ENCODE results near the gene SLC10A2. TPM values are rescaled to one million over a fixed set of nuclear protein-coding genes. Genes with fewer than 3 reads are reported as not detected.
"Not testable (repeated sequence)": the region's sequence is repeated elsewhere in the genome, so short reads cannot be mapped to it uniquely, and the experiment has no call there.

The SLC10A2 gene, protein sequence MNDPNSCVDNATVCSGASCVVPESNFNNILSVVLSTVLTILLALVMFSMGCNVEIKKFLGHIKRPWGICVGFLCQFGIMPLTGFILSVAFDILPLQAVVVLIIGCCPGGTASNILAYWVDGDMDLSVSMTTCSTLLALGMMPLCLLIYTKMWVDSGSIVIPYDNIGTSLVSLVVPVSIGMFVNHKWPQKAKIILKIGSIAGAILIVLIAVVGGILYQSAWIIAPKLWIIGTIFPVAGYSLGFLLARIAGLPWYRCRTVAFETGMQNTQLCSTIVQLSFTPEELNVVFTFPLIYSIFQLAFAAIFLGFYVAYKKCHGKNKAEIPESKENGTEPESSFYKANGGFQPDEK
- total RNA-seq: not detected

DNA sequence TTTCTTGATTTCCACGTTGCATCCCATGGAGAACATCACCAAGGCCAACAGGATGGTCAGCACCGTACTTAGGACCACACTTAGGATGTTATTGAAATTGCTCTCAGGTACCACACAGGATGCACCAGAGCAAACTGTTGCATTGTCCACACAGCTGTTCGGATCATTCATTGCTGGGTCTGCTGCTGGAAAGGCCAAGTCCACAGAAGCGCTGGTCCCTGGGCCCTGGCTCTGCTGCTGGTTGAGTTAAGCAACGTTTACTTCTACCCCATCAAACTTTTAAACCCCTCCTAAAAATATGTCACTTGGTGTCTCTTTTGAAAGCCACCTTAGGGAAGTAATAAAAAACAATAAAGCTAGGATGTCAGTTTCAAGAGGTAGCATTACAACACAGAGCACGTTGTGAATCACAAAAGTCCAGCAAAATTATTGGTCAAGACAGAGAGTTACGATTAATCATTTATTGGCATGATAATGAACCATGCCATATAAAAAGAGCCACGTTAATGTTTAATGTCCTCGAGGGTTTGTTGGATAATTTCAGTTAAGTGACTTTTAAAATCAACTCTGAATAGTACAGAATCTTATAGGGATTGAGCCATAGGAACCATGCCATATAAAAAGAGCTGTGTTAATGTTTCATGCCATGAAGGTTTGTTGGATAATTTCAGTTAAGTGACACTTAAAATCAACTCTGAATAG, at the start of gene SLC10A2:
Gene SLC10A2, minus strand, starts transcription at position 339 of the 702 bp plus-strand sequence. Its CDS starts 168 bp downstream, at position 171.
- DNase-seq: no peak

DNA sequence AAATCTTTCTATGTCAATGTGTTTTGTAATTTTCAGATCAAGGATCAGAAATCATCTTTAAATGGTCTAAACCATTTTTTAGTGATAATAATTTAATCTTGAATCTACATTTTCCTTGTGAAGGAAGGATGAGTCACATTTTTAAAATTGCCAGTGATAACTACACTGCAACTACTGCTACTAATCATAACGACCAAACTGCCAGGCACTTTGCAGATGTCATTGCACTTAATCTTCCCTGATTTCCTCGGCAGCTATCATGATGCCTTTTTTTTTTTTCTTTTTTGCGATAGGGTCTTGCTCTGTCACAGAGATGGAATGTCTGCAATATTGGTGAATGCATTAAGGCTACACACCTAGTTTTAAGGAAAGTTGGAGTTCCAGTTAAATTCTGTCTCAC, 41.4 kb upstream of the SLC10A2 start:
- no peak for DNase-seq

DNA sequence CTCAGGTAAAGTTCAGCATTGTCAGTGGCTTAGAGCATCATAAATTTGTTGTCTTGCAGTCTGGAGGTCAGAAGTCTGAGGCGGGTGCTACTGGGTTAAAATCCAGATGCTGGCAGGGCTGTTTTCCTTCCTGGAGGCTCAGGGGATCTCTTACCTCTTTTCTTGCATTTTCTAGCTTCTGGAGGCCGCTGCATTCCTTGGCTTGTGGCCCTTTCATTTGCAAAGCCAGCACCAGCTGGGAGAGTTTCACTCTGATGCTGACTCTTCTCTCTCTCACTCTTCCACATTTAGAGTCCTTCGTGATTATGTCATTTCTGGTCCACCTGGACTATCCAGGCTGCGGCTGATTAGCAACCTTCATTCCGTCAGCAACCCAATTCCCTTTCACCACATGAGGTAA, 38.1 kb upstream of the SLC10A2 start:
- no peak for DNase-seq

DNA sequence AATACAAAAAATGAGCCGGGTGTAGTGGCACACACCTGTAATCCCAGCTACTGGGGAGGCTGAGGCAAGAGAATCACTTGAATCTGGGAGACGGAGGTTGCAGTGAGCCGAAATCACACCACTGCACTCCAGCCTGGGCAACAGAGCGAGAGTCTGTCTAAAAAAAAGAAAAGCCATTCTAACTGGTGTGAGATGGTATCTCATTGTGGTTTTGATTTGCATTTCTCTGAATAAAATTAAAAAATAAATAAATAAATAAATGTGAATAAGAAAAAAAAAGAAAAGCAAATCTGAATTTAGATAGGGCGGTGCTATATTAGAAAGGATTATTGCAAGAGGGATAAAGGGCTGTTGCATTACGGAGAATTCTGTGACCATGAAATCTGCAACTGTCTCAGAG, 37.2 kb upstream of the SLC10A2 start:
- not testable (repeated sequence) for DNase-seq

DNA sequence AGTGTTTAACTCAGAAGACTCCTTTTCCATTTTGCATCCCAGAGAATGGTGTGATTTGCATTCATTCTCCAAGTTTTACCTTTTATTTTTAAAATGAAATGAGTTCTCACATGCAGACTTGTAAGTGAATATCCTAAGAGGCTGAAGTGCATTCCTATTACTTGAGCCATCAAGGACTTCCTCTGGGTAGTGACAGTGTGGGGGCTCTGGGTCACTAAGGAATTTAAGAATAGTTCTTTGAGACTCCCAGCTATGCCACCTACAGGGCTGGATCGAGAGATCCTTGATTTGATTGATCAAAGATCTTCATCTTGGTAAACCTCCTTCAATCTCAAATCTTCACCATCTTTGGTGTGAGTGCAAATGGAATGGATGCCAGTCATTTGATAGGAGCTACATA, 36.3 kb upstream of the SLC10A2 start:
- DNase-seq: no peak

DNA sequence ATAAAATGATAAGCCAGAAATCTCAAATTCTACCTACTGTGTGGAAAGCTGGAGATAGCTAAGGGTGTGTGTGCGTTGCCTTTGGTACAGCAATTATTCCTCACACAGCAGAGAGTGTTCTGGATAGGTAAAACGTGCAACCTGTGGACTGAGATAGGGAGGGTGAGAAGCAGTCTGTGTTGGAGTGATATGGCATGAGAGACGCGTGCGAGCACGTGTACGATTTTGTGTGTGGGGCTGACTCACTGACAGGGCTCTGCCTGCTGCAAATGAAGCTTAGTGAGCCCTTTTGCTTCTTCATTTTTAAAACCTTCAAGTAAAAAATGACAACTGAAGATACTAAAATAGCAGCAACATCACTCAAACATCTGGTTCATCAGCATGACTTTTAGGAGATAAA, 35.7 kb upstream of the SLC10A2 start:
- DNase-seq: no peak

DNA sequence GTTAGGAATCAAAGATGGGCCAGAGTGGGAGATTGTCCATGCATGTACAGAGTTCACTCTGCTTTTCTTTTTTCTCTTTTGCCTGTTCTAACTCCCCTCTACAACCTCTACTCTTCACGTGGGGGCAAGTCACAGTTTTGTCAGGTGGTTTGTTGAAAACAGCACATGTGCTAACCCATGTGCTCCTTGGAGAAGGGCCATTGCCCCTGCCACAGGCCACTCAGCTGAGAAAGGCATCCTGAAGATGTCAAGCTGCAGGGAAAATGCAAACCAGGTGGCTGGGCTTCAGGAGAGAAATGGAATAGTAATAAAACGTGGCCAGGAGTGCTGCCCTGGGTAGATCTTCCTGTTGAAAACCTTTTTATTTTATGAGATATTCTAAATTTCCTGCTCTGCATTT, 35.3 kb upstream of the SLC10A2 start:
- DNase-seq: no peak

DNA sequence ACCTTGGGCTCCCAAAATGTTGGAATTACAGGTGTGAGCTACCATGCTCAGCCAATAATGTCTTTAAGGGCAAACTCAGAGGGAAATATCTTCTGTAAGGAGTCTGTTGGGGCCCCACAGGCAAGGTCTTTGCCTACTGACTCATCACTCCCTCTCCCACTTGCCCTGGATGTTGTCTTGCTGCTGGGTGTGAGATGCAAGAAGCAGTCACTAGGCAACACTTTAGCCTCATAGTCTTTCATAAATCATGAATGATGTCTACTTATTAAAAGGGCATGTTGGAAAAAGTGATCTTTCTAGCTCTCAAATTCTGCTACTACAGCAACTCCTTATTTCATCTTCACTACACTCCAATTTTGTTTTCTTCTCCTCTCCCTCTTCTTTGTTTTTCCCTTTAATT, 34.6 kb upstream of the SLC10A2 start:
- no peak for DNase-seq

DNA sequence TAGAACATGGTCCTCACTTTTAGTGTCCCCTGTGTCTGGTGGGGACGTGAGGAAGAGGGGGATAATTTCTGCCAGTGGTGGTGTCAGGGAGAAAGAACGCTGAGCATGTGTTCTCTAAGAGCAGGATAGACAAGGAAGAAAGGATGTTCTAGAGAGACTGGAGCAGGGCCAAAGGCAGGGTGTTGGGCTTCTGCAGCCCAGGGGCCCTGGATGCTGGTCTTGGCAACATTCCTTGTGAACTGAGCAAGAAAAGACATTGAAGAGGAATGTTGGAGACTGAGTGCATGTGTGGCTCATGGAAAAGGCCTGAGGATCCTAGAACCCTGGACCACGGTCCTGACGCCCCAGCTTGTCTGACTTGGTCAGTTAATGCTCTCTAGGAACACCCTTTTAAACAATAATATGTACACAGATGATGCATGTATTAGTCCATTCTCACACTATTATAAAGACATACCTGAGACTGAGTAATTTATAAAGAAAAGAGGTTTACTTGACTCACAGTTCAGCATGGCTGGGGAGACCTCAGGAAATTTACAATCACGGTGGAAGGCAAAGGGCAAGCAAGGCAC, 33.6 kb upstream of the SLC10A2 start:
- DNase-seq: no peak

DNA sequence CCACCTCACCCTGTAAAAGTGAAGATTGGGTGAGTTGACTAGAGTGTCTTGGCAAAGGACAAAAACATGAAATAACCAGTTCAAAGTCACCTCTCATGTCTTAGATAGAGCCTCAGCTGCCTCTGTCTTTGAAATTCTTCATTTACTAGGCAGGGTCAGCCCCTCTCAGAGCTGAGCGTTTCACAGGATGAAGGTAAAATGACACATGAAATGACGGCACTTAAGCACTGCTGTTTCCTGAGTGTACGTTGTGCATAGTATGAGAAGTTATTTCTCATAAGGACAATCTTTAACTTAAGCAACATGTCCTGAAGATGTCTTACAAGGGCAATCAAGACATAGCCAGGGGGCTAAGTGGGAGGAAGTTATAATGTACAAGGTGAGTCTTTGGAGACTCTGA, 32.3 kb upstream of the SLC10A2 start:
- DNase-seq: no peak

DNA sequence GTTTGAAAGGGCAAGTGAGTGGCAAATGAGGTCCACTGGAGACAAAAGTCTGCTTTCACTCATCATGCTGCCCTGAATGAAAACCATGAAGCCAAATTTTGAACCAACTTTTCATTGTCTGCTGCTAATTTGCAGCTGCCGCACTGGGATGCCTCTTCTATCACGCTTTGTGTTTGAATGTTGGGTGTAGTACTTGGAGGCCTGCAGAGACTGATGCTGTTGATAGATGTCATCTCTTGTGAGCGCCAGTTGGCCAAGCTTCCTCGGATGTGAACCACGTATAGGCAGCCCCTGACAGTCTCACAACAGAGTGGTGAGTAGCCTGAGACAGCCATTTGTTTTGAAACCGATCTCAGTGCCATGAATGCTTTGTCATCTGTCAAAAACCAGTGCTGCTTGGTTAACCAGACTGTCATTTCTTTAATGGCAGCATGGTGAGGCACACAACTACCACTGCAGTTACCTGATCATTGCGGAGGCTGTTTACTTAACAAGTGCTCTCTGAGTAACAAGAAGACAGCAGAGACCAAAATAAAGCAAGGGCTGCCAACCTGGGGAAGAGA, 31.2 kb upstream of the SLC10A2 start:
- DNase-seq: no peak

DNA sequence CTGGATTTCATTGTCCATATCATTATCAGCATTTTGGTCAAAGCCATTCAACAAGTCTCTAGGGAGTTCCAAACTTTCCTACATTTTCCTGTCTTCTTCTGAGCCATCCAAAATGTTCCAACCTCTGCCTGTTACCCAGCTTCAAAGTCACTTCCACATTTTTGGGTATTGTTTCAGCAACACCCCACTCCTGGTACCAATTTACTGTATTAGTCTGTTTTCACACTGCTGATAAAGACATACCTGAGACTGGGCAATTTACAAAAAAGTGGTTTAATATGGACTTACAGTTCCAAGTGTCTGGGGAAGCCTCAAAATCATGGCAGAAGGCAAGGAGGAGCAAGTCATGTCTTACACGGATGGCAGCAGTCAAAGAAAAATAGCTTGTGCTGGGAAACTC, 27.4 kb upstream of the SLC10A2 start:
- not testable (repeated sequence) for DNase-seq

DNA sequence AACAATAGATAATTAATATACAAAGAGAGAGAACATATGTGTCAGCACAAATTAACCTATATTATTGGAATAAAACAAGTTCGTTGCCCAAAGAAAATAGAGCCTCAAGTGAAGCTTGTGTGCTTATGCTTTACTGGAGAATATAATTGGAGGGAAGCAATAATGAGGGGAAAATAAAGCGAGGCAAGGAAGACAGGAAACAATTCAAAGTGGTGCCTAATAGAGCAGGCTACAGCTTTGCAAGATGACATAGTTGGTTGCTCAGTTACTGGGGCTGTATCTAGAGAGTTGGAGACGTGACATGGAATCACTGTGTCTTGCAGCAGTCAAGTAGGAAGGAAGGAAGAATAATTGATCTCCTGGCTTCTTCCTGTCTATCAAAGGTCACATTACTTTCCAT, 21.1 kb upstream of the SLC10A2 start:
- DNase-seq: no peak

DNA sequence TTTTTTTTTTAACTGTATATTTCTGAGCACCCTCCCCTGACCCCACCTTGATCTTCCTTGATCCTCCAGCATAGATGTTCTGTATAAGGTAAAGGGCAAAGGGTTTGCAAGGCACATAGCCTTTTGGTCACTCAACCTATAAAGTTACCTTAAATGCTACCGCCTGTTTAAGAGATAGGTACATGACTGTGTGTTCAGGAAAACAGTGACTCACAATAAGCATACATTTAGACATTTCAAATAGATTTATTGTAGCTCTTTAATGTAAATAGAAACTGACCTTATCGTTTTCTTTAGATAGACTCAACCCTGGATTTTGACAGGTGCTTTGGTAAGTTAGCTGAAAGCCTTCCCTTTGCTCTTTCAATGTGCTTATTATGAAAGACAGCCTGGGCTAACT, 15.2 kb upstream of the SLC10A2 start:
- no peak for DNase-seq

DNA sequence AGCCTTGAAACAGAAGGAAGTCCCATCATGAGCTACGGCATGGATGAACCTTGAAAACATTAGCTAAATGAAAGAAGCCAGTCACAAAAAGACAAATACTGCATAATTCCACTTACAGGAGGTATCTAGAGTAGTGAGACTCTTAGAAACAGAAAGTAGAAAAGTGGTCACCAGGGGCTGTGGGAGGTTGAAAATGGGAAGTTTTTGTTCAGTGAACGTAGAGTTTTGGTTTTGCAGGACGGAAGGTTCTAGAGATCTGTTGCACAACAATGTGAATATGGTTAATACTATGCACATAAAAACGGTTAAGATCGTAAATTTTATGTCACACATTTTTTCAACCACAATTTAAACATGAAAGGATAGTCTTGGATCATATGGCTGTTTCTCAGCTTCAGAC, 11.9 kb upstream of the SLC10A2 start:
- no peak for DNase-seq

DNA sequence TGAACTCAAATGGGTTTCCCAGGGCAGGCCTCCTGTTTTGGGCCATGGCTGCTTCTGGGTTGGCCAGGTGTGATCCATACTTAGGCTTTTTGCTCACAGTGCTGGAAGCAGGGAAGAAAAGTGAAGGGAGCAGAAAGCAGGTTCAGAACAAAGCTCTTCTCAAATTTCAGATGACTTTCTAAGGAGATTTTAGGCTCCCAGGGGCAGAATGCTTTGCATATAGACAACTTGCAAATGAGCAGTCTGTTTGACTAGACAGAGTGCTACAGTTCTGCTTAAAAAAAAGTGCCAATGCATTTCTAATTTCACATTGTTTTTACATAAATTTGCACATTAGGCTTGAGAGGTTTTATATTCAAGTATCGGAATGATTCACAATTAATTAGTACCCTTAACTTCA, 2.6 kb upstream of the SLC10A2 start:
- no peak for DNase-seq

DNA sequence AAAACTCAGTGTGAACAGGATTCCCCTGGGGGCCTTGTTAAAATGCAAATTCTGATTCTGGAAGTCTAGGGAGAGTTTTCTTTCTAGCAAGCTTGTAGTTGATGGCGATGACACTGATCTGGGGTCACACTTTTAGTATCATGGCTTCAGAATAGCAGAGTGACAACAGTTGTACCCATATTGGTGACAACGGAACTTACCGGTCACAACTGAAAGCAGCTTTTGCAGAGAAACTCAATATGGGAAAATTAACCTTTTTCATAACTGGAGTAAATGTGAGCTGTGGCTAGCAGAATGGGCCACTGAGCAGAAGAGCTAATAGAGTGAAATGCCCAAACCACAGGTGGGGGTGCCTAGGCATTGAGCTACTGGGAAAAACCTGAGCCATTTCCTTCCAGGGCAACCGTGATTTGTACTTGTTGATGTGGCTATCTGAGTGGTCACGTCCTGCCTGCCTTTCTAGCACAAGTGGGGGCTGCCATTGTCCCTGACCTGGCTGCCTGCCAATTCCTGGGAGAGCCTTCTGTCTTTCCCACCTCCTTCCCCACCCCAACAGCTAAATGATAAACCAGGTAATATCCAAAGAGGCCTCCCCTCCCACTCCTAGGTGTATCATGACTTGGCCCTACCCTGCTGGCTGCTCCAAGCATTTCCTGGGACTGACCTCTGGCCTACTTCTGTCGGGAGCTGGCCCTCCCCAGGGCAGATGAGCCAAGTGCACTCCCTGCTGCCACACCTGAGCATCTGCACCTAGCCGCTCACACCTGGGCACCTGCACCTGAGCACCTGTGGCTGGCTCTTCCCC, 1.7 kb upstream of the SLC10A2 start:
- DNase-seq: no peak

DNA sequence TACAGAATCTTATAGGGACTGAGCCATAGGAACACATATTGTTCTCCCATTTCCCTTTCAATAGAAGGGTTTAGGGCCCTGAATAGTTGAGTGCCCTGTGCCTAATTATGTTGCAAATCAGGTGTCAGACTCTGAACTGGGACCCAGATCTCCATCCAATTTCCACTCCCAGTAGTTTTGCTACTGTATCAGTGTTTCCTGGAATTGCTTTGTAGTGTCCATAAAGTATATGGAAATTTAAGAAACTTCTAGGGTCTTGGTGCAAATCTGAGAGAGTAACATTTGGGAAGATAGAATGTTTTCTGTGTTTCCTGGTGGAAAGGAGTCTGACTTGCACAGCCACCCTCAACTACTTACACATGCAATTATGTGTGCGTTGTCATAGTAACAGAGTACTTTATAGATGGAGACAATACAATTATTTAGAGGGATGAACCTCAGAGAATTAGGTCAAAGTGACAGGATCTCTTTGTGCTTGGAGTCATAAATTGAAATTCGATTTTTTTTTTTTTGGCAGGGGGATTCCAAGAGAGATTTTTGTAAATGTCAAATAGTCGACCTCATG, 646 bp upstream of the SLC10A2 start:
- DNase-seq: no peak

DNA sequence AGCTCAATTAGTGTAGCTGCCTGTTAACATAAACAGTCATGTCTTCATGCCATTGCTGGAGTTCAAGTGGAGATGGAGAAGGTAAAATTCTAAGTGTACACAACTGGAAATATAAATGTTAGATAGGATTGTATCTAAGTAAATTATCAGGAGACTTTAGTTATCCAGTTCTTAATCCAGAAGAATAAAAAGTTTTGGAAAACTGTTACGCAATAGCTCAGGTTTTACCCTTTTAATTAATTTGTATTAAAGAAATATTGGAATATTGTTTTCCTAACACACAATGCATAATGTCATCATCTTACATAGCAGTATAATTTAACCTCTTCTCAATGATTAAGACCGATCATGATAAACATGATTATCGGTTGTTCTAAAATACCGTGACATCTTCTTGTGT, 2.8 kb downstream of the SLC10A2 start:
- no peak for DNase-seq

DNA sequence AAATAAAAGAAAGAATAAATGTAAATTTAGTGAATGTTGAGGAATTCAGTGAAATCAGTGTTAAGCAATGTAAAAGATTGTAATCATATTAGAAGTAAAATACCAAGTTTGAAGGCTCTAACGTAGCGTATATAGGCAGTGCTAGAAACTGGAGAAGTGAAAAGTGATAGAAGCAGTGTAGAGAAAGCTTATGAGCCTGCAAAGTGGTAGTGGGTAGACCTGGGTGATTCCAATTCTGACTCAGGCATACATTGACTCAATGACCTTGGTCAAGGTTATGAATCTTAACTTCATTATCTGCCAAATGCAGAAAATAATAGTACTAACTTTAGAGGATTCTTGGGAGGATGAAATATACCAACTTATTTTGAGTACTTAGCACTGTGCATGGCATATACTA, 4.1 kb downstream of the SLC10A2 start:
- DNase-seq: no peak

DNA sequence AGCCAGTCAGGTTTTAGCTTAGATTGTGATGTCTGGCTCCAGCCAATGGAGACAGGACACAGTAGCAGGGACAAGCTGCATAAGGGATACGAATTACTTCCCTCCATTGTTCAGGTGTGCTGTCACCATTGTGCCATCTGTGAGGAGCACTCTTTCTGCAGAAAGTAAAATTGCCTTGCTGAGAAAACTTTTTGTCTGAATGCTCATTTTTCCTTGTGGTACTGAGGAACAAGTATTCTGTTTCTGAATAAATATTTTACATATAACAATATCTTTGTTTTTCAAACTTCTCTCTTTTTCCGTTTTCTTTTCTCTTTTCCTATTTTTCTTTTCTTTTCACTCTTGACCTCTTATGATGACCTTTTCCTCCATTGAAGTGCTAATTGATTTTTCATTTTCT, 10.2 kb downstream of the SLC10A2 start:
- no peak for DNase-seq

DNA sequence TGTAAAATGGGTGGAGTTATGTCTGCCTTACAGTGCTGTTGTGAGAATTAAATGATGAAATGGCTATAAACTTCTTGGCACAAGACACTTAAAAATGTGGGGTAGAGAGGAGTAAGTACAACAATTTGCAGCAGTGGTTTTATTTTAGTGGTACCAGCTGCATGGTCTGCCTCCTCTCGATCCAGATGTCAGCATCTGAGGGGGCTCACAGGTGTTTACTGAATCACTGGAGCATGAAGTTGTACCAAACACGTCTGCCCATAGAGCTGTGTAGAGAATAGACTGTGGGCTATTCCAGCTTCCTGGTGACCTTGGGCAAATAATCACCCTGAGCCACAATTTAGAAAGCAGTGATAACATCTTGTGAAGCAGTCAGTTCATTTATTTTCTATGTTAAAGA, 11.1 kb downstream of the SLC10A2 start:
- no peak for DNase-seq

Measured in skin of body (tissue), 2 donors.